Limb (tissue), 2 donors: ENCODE data around the gene ERGIC2.

Source experiments
- DNase-seq, 2 donors: peaks; one replicate each; pipeline ENCODE4 v3.0.0-alpha.2; 2016; ENCODE audit errors: extremely low spot score in 2 of 2

Gene ERGIC2

GRCh38 chr12:29376118-29376517, 4.9 kb downstream of the ERGIC2 start:
- DNase-seq = no peak

GRCh38 chr12:29374913-29375312, 6.1 kb downstream of the ERGIC2 start:
- DNase-seq = no peak

DNA sequence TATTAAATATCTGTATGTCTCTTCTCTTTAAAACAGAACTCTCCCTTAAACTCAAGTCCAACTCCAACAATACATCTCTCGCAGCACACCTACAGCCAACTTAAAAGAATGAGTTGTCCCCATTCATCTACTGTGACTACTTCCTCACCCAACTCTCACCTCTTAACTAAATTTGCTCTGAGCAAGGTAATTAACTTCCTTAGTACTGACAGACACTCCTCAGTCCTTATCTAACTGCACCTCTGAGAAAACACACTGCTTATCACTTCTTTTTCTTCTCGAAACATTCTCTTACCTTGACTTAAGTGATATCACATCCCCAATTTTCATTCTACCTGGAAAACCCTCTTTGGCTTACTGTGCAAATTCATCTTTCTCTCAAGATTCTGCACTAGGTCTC, 7.0 kb downstream of the ERGIC2 start:
- no peak for DNase-seq

GRCh38 chr12:29365091-29365490, 15.9 kb downstream of the ERGIC2 start:
- no peak for DNase-seq

- DNase-seq = no peak
Observed at GRCh38 chr12:29354954-29355353, 26.0 kb downstream of the ERGIC2 start.

DNA sequence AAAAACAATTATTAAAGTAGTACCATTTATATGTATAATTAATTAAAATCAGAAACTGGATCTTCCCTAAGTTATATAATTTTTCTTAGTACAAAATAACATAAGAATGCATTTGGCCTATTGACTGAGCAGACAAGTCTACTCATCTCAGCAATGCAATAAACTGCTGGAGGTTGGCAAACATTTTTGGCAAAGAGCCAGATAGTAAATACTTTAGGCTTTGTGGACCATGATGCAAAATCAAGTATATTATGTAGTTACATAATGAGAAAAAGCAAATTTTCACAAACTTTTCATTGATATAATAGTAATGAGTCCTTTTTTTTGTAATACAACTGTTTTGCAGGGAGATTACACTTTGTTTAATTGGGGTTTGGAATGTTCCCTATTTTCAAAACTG, 30.9 kb downstream of the ERGIC2 start:
- DNase-seq = peak in 1 of 2 donors; percentile 15

- no peak for DNase-seq
Observed at GRCh38 chr12:29346769-29347421, 34.1 kb downstream of the ERGIC2 start.

GRCh38 chr12:29343022-29343799, 37.8 kb downstream of the ERGIC2 start:
- no peak for DNase-seq

GRCh38 chr12:29337325-29337724, 43.6 kb downstream of the ERGIC2 start:
- no peak for DNase-seq

DNA sequence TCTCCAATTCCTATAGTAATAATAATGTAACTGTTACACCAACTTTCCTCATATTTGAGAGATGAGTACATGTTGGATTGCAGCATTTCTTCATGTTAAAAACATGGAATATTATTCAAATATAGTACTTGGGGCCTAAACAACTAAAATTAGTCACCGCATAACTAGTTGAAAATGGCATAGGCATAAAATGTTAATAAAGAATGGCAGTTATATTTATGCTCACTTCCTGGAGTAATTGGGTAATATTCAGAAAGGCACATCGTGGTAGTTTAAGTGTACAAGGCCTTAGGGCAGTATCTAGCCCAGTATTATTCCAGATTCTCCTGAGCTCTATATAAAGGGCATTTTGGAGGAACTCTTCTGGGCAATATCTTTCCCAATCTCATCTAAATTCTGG, 46.0 kb downstream of the ERGIC2 start:
- no peak for DNase-seq

- no peak for DNase-seq
Observed at GRCh38 chr12:29333178-29333577, 47.8 kb downstream of the ERGIC2 start.

DNA sequence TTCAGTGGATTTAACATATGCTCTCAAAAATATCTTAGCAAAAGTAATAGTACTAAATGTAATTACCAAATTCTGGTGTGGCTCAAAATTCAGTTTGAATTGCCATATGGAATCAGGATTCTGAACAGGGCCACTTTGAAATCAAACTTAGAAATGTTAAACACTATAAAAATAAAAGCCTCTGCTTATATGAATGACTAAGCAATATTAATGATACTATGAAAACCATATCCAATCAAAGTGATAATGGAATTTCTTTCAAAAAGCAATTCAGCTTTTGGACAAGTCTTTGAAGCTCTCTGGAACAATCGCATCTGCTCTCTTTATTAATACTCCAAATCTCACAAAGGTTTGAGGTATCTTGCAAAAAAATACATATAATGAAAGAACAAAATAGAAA, 51.6 kb downstream of the ERGIC2 start:
- no peak for DNase-seq

- DNase-seq = no peak
Observed at GRCh38 chr12:29322157-29322556, 58.8 kb downstream of the ERGIC2 start.

DNA sequence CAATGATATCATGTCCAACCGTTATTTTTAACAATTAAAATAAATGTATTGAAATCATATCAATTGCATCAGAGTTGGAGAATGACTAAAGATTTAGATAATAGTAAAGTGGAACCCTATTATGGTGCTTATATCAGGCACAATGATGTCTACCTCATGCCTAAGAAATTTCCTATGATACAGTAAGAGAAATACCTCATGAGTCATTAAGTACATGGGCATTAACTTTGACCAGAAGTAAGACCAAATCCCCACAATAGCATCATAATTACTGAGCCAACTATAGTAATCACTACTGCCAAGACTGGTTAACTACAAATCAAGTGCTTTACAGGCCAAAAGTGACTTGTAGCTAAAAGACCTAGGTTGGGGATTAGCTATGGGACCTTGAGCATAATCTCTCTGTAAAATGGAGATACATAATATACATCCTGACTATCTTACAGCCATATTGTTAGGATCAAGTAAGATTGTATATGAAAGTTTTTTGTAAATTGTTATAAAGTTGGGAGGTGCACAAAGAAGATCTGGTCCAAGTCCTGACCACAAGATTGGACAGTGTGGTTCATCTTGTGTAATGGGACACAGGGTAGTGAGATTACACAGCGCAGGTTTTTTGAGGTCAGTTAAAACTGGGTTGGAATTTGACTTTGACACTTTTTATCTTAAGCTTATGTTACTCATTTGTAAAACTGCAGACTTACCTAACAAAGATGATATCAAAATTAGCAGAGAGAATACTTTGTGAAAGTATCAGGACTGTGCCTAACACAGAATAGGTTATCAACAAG, 60.5 kb downstream of the ERGIC2 start:
- DNase-seq = no peak

GRCh38 chr12:29317556-29318363, 63.2 kb downstream of the ERGIC2 start:
- DNase-seq = peak in 1 of 2 donors; percentile 77

- DNase-seq = no peak
Observed at GRCh38 chr12:29316752-29317151, 64.2 kb downstream of the ERGIC2 start.

GRCh38 chr12:29314416-29314815, 66.6 kb downstream of the ERGIC2 start:
- DNase-seq = no peak

GRCh38 chr12:29310899-29311298, 70.1 kb downstream of the ERGIC2 start:
- no peak for DNase-seq

DNA sequence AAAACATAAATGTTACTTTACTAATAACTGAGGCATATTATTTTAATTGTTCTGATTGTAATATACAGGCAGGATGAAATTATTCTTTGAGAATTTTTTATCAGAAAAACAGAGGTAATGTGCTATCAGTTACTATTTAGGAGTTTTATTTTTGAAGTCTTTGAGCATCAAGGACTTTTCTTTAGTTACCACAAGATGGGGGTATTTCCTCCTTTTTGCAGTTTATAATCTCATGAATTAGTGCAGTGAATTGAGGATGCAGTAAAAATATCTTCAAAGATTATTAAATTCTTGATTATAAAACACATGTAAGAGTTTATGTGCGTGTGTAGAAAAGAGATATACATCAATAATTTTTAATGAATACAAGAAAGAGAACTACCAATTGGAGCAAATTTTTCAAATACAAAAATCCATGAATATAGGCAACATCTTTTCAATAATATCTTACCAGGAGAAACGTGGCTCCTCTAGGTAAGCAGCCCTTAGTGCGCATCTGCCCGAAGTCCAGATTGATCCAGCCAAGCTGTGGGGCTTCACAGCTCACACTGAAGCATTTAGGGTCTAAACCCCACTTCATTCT, 71.6 kb downstream of the ERGIC2 start:
- DNase-seq = peak in 1 of 2 donors; percentile 26

GRCh38 chr12:29306682-29307081, 74.3 kb downstream of the ERGIC2 start:
- no peak for DNase-seq

DNA sequence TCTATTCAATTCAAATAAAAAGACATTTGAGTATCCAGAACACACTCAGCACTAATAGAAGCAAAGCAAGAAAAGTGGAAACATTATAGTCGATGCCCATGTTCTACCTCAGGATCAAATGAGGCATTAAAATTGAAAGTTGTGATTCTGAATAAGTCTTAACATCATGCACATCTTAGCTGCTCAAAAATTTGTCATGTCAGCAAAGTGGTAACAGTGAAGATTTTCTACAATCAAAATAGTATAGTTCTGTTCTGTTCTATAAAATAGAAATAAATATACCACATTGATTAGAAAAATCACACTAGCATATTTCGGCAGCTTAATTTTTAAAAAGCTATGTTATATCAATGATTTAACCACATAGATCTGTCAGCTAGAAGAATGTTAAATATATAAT, 74.7 kb downstream of the ERGIC2 start:
- no peak for DNase-seq
